ENCODE data around the gene RHOF.

RHOF gene

DNA sequence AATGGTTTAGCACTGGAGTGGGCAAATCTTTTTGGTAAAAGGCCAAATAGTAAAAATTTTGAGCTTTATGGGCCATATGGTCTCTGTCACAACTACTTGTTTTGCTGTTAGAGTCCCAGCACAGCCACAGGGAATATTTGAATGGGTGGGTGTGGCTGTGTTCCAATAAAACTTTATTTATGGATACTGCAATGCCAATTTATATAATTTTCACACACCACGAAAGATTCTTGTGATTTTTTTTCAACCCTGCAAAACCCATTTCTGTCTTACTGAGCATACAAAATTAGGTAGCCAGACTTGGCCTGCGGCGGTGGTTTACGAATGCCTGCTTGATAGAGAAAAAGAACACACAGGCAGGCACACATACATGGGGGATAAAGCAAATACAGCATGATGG is 52.6 kb downstream of the RHOF start:
- no peak for DNase-seq

DNA sequence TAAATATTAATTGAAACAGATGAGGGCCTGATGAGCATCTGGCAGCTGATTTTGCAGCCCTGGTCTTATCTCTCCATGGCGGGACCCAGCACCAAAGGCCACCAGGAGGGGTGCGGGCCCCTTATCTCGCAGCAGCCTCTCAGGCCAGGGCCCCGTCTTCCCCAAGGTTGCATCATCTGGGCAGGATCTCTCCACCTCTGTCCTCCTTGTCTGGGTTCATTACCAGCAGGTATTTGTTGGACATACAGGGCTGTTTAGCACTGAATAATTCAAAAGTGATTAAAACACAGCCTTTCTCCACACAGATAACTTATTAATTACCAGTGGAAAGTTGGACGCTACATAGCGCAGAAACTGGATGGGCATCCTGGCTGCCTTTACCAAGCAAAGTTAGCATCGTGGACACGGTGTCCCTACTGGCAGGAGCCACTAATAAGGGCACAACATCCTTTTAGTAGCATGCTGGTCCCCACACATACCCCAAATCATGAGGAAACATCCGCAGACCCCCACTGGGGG is 55.1 kb downstream of the RHOF start:
- no peak for DNase-seq

GRCh38 chr12:121733849-121734248 is 59.6 kb downstream of the RHOF start:
- no peak for DNase-seq

DNA sequence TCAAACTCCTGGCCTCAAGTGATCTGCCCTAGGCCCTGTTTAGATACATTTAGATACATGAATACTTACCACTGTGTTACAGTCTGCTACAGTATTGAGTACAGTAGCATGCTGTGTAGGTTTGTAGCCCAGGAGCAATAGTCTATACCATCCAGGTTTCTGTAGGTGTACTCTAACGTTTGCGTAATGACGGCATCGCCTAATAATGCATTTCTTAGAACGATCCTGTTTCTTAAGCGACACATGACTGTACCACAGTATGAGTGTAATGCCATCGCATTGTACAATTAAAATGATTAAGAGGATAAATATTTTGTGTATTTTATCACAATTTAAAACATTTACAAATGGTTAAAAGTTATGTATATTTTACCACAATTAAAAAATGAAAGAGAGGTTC is 62.0 kb downstream of the RHOF start:
- DNase-seq: no peak

DNA sequence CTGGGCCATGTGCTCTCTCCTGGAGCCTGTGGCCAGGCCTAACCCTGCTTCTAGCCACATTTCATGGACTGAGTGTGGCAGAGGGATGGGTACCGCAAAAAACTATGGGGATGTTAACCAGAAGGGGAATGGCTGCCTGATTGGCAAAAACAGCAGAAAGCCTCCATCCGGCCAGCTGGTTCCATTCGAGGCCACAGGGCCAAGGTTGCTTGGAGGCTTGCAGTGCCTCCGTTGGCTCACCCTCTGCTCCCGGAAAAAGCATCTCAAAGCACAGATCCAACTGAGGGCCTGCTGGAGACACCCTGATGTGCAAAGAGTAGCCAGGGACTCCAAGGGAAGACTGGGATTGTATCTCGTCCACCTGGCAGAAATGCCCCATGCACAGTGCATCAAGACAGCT is 64.5 kb downstream of the RHOF start:
- no peak for DNase-seq
